ENCODE data around the gene EXT2.

The EXT2 gene

DNA sequence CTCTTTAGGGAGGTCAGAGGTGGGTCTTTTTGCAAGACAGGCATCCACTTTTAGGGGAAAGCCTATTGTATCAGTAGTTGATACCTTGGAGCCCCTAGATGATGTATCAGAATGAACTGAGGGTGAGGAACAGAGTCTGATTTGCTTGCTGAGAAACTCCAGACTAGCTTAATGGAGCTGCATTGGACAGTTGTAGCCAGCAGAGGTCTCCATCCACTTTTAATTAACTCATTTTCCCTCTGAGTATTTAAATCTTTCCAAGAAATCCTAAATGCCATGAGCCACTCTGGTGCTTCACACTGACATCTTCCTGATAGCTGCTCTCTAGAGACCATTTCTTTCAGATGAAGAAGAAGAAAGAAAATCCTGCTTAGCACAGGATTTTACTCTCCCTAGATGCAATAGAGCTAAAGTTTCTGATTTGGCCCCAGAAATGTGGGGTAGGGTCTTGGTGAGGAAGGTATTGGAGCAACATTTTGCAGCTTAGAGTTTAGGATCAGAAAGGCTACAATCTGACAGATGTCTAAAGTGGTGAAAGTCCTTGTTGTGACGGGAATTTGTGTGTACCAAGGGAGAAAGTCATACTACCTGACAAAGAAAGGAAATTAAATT, 38.0 kb downstream of the EXT2 start:
- no peak for DNase-seq

DNA sequence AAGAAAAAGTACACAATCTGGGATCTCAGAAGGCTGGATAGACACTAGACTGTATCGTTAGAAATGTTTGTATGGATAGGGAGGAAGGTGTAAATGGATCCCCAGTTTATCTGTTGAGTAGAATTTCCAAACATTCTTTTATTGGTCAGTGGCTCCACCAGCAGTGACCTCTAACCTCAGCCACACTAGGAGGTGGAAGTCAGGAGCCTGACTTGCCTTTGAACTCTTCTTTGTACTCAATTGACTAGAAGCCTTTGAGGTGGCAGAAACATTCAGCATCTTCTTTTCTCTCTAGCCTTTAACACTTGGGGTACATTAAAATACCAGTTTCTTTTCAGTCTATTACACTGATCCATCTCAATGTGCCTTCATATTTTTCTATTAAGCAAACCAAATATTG, 39.1 kb downstream of the EXT2 start:
- no peak for DNase-seq

GRCh38 chr11:44136176-44136945, 40.9 kb downstream of the EXT2 start:
- DNase-seq, result no peak

- no peak for DNase-seq
Observed at GRCh38 chr11:44137057-44137456, 41.6 kb downstream of the EXT2 start.

DNA sequence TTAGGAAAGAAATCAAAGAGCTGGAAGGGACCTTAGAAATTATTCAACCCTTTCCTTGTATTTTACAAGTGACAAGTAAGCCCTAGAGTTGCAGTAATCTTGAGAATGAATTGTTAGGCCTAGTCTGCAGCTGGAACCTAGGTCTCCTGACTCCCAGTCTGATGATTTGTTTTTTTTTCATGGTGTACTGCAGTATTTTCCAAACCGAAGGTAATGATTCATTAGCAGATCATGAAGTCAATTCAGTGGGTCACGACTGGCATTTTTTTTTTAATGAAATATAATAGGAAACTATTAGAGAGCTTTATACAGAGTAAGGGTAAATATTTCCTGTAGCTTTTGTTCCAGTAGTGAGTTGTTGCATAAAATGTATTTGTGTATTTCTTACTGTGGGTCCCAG, 42.8 kb downstream of the EXT2 start:
- no peak for DNase-seq

DNA sequence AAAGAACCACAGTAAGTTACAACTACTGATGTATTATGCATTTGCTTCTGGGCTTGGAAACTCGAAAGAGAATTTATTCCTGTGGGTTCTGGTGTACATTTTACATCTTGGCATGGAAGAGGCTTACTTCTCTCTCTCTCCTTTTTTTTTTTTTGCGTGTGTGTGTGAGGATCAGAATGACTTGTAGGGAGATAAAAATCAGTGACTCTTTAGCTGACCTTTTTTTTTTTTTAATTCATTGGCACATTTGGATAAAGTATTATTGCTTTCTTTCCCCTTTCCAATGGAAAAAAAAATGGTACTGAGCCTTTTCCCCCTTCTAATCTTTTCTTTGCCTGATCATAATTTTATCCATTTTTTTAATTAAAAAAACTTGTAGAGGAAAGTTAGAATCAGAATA, 43.5 kb downstream of the EXT2 start:
- no peak for DNase-seq

GRCh38 chr11:44139565-44140330, 44.3 kb downstream of the EXT2 start:
- DNase-seq, result no peak

DNA sequence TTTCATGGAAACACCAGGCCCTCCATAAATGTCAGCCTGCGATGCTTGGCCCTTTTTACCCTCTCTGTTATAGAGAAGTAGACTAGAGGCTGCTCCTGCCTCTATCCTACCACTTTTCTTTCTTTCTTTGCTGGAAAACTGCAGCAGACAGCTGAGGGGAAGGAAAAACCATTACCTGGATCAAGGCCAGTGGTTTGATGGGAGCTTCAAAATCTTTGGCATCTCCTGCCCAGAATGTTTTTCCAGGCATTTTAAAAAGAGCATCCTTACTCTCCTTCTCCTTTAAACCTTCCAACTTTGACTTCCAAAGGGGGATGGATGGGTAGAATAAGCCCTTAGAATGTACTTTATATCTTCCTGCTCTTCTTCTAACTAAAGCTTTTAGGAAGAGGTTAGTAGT, 44.9 kb downstream of the EXT2 start:
- DNase-seq, result no peak

DNA sequence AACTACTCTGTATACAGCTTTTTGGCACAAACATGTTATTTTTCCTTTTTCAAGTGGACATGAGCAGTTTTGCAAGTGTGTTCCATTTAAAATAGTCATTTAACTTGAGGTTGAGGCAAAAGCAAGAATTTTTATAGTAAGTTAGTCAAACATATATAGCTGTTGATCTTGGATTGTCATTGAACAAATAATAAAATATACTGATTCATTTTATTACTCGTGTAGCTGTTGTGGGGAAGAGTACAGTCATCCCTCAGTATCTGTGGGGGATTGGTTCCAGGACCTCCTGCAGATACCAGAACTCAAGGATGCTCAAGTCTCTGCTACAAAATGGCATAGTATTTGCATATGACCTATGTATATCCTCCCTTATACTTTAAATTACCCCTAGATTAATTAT, 45.3 kb downstream of the EXT2 start:
- DNase-seq, result no peak

DNA sequence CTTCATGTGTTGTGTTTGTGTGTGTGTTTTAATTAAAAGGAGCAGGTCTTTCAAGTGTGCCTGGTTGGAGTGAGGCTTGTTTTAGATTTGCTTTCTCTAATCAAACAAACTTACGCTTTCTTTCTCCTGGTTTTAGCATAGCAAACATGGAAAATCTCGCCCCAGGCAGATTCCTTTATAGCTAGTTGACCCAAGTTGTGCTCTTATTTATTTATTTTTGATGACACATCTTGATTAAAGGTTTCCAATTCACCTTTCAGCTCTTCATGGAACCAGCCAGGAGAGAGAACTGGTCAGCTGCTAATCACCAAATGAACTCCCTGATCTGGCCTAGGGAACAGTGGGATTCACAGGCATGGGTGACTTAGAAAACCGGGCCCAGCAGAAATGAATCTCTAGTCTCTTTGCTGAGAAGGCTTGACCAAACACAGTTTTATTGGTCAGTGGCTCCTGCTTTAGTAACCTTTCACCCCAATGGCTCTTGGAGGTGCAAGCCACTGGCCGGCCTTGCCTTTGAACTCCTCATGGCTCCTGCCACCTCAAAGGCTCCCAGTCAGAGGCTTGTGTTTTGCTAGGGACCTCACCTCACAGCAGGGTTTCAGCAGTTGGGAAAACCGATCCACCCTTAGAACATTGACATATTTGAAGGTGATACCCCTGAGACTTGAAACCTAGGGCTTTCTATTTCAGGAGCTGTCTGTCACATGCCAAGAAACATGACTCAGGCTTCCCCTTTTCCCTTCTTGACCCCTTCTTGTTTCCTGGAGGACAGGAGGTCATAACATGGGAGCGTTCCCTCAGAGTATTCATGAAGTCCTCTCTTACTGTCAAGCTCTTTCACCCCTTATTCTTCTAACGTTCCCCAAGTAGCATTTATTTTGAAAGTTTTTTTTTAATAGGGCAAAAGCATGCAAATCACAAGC, 48.8 kb downstream of the EXT2 start:
- no peak for DNase-seq

- DNase-seq, result no peak
Observed at GRCh38 chr11:44145011-44145775, 49.7 kb downstream of the EXT2 start.

DNA sequence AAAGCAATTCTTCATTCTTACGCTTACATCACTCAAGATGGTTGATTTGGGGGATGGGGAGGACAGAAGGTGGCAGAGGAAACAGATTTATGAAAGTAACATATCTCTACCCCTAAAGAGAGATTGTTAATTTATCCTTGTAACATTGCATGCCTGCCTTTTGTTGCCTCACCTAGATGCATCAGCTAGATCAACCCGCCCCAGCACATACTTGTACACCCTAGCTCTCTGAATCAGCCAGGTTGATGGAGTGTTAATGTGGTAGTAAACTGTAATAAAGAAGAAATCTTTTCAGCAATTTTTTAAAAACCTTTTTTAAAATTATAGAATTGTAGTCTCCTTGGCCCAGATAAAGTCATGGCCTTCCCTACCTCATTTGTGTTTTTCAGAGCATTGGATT, 51.5 kb downstream of the EXT2 start:
- no peak for DNase-seq

GRCh38 chr11:44147751-44148150, 52.3 kb downstream of the EXT2 start:
- no peak for DNase-seq

DNA sequence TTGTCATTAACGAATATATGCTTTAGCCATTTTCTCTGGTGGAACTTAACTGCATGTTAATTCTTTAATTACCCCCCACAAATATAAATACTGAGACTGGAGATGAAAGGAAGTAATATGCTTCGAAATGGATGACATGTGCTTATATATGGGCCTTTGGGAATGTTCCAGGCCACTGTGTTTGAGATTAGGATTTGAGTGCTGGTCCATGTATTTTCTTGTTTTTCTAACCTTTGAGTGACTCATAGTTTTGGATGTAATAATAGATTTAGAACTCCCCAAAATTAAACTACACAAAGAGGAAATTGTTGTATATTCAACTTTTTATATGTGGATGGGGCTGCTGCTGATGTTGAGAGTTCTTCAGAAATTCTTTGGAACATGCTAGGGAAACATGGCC, 54.2 kb downstream of the EXT2 start:
- no peak for DNase-seq

DNA sequence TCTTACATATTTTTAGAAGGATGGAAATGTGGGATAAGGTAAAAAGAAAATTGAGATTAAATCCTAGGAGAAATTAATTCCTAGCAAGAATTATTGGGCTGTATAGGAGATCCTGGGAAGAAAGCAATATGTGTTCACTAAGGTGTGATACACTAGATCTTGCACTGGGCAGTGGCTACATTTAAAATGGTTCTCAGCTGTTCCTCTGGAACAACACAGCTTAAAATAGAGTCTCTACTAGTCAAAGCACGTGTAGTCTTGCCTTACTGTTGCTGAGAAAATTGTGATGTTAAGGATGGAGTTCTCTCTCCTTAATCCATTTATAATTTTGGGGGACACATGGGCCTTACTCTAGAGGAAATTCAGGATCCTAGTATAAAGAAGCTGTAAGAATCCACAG, 54.9 kb downstream of the EXT2 start:
- DNase-seq, result no peak

- DNase-seq, result no peak
Observed at GRCh38 chr11:44157019-44157418, 61.5 kb downstream of the EXT2 start.

DNA sequence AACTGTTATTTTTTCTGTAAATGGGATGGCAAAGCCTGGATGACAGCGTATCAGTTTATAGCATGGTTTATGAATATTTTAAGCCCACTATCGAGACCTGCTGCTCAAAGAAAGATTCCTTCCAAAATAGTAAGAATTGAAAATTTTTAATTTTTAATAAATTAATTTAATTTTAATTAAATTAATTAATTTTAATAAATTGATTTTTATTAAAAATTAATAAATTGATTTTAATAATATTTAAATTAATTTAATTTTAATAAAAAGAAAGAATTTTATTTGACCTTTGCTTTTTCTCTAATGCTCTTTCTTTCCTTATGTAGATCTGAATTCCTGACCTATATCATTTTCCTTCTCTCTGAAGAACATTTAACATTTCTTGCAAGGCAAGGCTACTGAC, 62.9 kb downstream of the EXT2 start:
- DNase-seq, result no peak

GRCh38 chr11:44159848-44160721, 64.6 kb downstream of the EXT2 start:
- DNase-seq, result no peak

- no peak for DNase-seq
Observed at GRCh38 chr11:44162004-44162403, 66.5 kb downstream of the EXT2 start.

DNA sequence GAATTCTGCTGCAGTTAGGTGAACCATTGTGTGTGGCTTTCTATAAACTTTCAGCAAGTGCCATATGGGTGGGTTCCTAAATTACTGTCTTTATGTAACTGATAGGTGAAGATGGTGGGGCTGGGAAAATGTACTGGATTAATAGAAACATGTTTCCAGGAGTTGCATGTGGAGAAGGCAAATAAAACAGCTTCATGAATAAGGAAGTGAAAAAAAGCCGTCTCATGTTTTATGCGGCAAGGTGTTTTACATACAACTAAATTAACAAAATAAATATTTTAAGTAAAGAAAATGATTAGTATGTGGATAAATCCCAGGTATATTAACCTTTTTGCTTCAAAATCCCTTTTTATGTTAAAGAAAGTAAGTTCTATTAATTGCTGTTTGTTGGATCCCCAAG, 67.2 kb downstream of the EXT2 start:
- no peak for DNase-seq

All from anterior cingulate cortex (tissue), 58 donors.